Endothelial cell of umbilical vein (primary cell): ENCODE measurements around the gene CLBA1. TPM values are rescaled to one million over a fixed set of nuclear protein-coding genes. Genes with fewer than 3 reads are reported as not detected.

Experiments
- BruUV-seq: library from RNA; stranded (reverse); fragments of 400-500 nt; replicated peaks from 2 replicates; lab custom pipeline; 2021; lab: Mats Ljungman, UMichigan
- CTCF ChIA-PET: fragments of 300-600, 350-600 bp; sonication (Branson Sonifier 250); formaldehyde crosslinking; loops from one replicate; lab custom pipeline; 2021; ENCODE audit warnings: antibody characterized with exemption, inconsistent platforms; lab: Charles Lee
- POLR2A ChIA-PET: fragments of 300-600, 350-600 bp; sonication (Branson Sonifier 250); formaldehyde crosslinking; loops from one replicate; lab custom pipeline; 2021; ENCODE audit warnings: antibody characterized with exemption, inconsistent platforms; lab: Charles Lee
- DNase-seq: peaks from one replicate; pipeline ENCODE4 v3.0.0-alpha.2; 2011; ENCODE audit warnings: low read depth, low spot score
- FAIRE-seq: peaks from 2 replicates; lab custom pipeline; 2011; peaks lifted over from hg19 to GRCh38; lab: Jason Lieb, UNC
- H2AFZ ChIP-seq: 2 replicates; pipeline ENCODE4 v1.6.0; 2012; ENCODE audit warnings: low read depth, low read length, control low read depth, inconsistent platforms
- H3K27ac ChIP-seq: 2 replicates; pipeline ENCODE4 v1.5.1; 2011; ENCODE audit warnings: low read depth, mild to moderate bottlenecking, control low read depth, low read length, moderate library complexity; ENCODE audit not compliant: insufficient read depth
- H3K27me3 ChIP-seq, 2 experiments: 2 replicates each; pipeline versions ENCODE4 v1.6.0 to v1.6.1; 2011; ENCODE audit warnings: low read length in 2 of 2, mixed read lengths in 1 of 2; ENCODE audit not compliant: control insufficient read depth in 2 of 2, insufficient read depth in 2 of 2
- H3K36me3 ChIP-seq, 2 experiments: 2 replicates in 1 of 2; 3 replicates in 1 of 2; pipeline ENCODE4 v1.5.1; 2011; ENCODE audit warnings: low read length in 2 of 2, mild to moderate bottlenecking in 1 of 2, moderate library complexity in 1 of 2; ENCODE audit not compliant: control insufficient read depth in 2 of 2, insufficient read depth in 2 of 2; ENCODE audit errors: extremely low read depth in 1 of 2
- H3K4me1 ChIP-seq: 3 replicates; pipeline ENCODE4 v1.5.1; 2011; ENCODE audit warnings: mild to moderate bottlenecking, low read length; ENCODE audit not compliant: control insufficient read depth, insufficient read depth; ENCODE audit errors: extremely low read depth
- H3K4me2 ChIP-seq: 2 replicates; pipeline ENCODE4 v1.6.1; 2011; ENCODE audit warnings: low read length, control low read depth, mixed read lengths; ENCODE audit not compliant: insufficient read depth
- H3K4me3 ChIP-seq, 3 experiments: fragments of 200-600 bp in 1 of 3; sonication (generic), shearing (Covaris generic) in 1 of 3; replicated peaks in 1 of 3; 2 replicates each; pipeline ENCODE4 v1.5.1; 2011 to 2016; ENCODE audit warnings: control low read depth in 3 of 3, low read length in 3 of 3, mild to moderate bottlenecking in 2 of 3, inconsistent platforms in 1 of 3, low read depth in 1 of 3, moderate library complexity in 1 of 3; ENCODE audit not compliant: insufficient read depth in 1 of 3
- H3K79me2 ChIP-seq: 2 replicates; pipeline ENCODE4 v1.6.0; 2012; ENCODE audit warnings: low read length, inconsistent platforms; ENCODE audit not compliant: control insufficient read depth, insufficient read depth
- H3K9ac ChIP-seq: replicated peaks from 2 replicates; pipeline ENCODE3; 2011; ENCODE audit warnings: low read length, control low read depth; ENCODE audit not compliant: insufficient read depth; ENCODE audit errors: extremely low read depth
- H3K9me1 ChIP-seq: replicated peaks from 3 replicates; pipeline ENCODE4 v1.6.0; 2011; ENCODE audit warnings: mild to moderate bottlenecking, low read length; ENCODE audit not compliant: control insufficient read depth, insufficient read depth; ENCODE audit errors: extremely low read depth
- H3K9me3 ChIP-seq: replicated peaks from 2 replicates; pipeline ENCODE4 v1.5.1; 2012; ENCODE audit warnings: low read length, inconsistent platforms; ENCODE audit not compliant: control insufficient read depth, insufficient read depth
- H4K20me1 ChIP-seq: replicated peaks from 2 replicates; pipeline ENCODE3; 2011; ENCODE audit warnings: mild to moderate bottlenecking, low read length; ENCODE audit not compliant: control insufficient read depth, insufficient read depth; ENCODE audit errors: extremely low read depth
- EZH2 ChIP-seq: IDR thresholded peaks from 2 replicates; pipeline ENCODE4 v1.6.1; 2012; ENCODE audit warnings: borderline replicate concordance, low read depth, mild to moderate bottlenecking, moderate library complexity, low read length, inconsistent platforms; ENCODE audit not compliant: severe bottlenecking
- FOS ChIP-seq: IDR thresholded peaks from 2 replicates; pipeline ENCODE4 v1.6.1; 2011; ENCODE audit warnings: mild to moderate bottlenecking, low read length, moderate library complexity, borderline replicate concordance; ENCODE audit not compliant: insufficient read depth
- GATA2 ChIP-seq: IDR thresholded peaks from 2 replicates; pipeline ENCODE4 v1.7.0; 2011; ENCODE audit warnings: low read depth, mild to moderate bottlenecking, moderate library complexity, mixed read lengths, low read length; ENCODE audit not compliant: insufficient read length, insufficient read depth
- JUN ChIP-seq: IDR thresholded peaks from 2 replicates; pipeline ENCODE4 v1.6.1; 2011; ENCODE audit warnings: borderline replicate concordance, low read depth; ENCODE audit not compliant: insufficient read length, insufficient read depth
- MYC ChIP-seq: IDR thresholded peaks from one replicate; pipeline ENCODE4 v1.6.1; 2011; ENCODE audit warnings: mild to moderate bottlenecking, low read depth, low read length
- POLR2A ChIP-seq: IDR thresholded peaks from 2 replicates; pipeline ENCODE4 v1.6.1; 2012; ENCODE audit warnings: low read depth, mild to moderate bottlenecking, control low read depth, low read length
- POLR2AphosphoS5 ChIP-seq: IDR thresholded peaks from 2 replicates; pipeline ENCODE4 v1.6.1; 2012; ENCODE audit warnings: low read depth, mild to moderate bottlenecking, control low read depth, low read length, moderate library complexity; ENCODE audit not compliant: insufficient read depth
- dilution Hi-C: fragments of 300-500 bp; cut with MboI; formaldehyde crosslinking; loops from one replicate; pipeline ENCODE4 v1.15.0; 2019; ENCODE audit warnings: low sequenced_read_pairs; ENCODE audit not compliant: extremely low pct_ligation_motif_present
- intact Hi-C: fragments of 100-400 bp; cut with micrococcal nuclease; formaldehyde crosslinking; loops from one replicate; pipeline ENCODE4 v1.10.0; 2022
- polyA plus RNA-seq, 4 experiments: library from polyadenylated mRNA; depleted of rRNA in 3 of 4; stranded (reverse) in 3 of 4; unstranded in 1 of 4; fragments of >200 nt; gene quantifications; 2 replicates each; pipeline versions ENCODE4 v1.2.1 to v1.2.3, GENCODE V29; 2011 to 2012; ENCODE audit warnings: missing spikeins in 1 of 4
- total RNA-seq: library from RNA; stranded (reverse); gene quantifications from 2 replicates; pipeline ENCODE4 v1.2.3, GENCODE V29; 2021
- TF ChIP-seq, protein P1 (sequence below), 2 donors: IDR thresholded peaks; 1 replicate in 1 of 2; 2 replicates in 1 of 2; pipeline ENCODE4 v1.5.1; 2011; ENCODE audit warnings: low read length in 2 of 2, mild to moderate bottlenecking in 2 of 2, moderate library complexity in 2 of 2, control low read depth in 1 of 2, inconsistent platforms in 1 of 2, low read depth in 1 of 2; ENCODE audit not compliant: insufficient read depth in 1 of 2; ENCODE audit errors: extremely low read depth in 1 of 2
- TF ChIP-seq, protein P2 (sequence below): IDR thresholded peaks from 2 replicates; pipeline ENCODE4 v1.6.1; 2011; ENCODE audit not compliant: insufficient read depth, insufficient read length

Gene CLBA1
- total and polyA plus RNA-seq, 2 donors (not counting 3 experiments of a cell fraction or from before 2014, with no cell fraction given): 5.2 to 5.3 TPM

DNA sequence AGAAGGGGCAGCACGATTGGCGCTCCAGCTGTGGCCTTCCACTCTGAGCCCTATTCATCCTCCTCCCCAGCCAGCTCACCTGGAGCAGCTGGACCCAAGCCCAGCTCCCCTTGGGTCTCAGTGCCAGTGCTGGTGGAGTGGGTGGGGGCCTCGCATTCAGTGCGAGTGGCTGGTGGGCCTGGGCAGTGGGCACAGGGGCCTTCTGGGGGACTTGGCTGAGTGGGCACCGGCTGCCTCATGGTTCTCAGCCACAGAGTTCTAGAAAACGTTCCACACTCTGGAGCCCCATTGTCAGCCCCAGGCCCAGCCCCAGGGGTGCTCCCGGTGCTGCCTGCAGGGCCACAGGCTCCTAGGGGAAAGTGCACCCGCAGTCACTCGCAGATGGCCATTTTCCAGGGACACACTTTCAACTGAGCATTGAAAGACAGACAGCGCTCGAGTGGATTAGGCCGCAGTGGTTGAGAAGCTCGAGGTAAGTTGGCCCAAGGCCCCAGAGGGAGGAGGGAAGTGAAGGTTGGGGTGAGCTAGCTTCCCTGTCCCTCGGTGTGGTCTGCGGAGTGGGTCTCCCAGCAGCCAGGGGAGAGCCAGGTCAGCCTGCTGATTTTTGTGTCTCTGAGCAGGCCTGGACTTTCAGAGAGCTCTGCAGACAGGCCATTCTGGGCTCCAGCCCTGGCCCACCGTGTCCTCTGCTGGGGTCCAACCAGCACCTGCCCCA is 3.8 kb downstream of the CLBA1 start:
- BruUV-seq: no TSS peak
- no peak for TF ChIP-seq MYC
- no peak for TF ChIP-seq EZH2
- TF ChIP-seq JUN: no peak
- no peak for TF ChIP-seq POLR2AphosphoS5
- TF ChIP-seq, protein P1, sequence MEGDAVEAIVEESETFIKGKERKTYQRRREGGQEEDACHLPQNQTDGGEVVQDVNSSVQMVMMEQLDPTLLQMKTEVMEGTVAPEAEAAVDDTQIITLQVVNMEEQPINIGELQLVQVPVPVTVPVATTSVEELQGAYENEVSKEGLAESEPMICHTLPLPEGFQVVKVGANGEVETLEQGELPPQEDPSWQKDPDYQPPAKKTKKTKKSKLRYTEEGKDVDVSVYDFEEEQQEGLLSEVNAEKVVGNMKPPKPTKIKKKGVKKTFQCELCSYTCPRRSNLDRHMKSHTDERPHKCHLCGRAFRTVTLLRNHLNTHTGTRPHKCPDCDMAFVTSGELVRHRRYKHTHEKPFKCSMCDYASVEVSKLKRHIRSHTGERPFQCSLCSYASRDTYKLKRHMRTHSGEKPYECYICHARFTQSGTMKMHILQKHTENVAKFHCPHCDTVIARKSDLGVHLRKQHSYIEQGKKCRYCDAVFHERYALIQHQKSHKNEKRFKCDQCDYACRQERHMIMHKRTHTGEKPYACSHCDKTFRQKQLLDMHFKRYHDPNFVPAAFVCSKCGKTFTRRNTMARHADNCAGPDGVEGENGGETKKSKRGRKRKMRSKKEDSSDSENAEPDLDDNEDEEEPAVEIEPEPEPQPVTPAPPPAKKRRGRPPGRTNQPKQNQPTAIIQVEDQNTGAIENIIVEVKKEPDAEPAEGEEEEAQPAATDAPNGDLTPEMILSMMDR (IDR thresholded peaks at IDR 0.05; ENCODE audit: extremely low read depth in 1 of 2, insufficient read depth in 1 of 2, low read depth in 1 of 2, low read length in 2 of 2): no peak
- no peak for TF ChIP-seq GATA2
- TF ChIP-seq, protein P2, sequence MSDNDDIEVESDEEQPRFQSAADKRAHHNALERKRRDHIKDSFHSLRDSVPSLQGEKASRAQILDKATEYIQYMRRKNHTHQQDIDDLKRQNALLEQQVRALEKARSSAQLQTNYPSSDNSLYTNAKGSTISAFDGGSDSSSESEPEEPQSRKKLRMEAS: no peak
- TF ChIP-seq FOS: no peak
- no peak for TF ChIP-seq POLR2A
- Histone ChIP-seq H3K9me1 (no peaks in the 10 kb centered on the region), H3K9me3 (no peaks in the 10 kb centered on the region), H3K4me3 (no peak overlapping the region), H4K20me1 (no peaks in the 10 kb centered on the region), H3K9ac (no peak overlapping the region), H3K36me3 (peaks cover 0 to 2% of the 10 kb centered on the region in 2 experiments), H3K4me1 (peaks cover 4% of the 10 kb centered on the region), H3K79me2 (no peaks in the 10 kb centered on the region), H3K27ac (no peak overlapping the region), H2AFZ (no peak overlapping the region), H3K27me3 (no peaks in the 10 kb centered on the region), H3K4me2 (no peak overlapping the region)
- DNase-seq (no peak), FAIRE-seq (no peak)
- intact Hi-C loops: no loop called here
- ChIA-PET POLR2A (no interaction called here), CTCF (interaction anchor here (0.8 to 1.0 kb wide), 2 partner anchors 19 to 56 kb away, joined by 3 to 4 read pairs; no protein-coding TSS in a partner anchor)
- dilution Hi-C loops: no loop called here
